HG02642 (cell line): ENCODE results near the gene HOXC12.

Source experiments
- ATAC-seq: cut with Tn5 transposase; IDR thresholded peaks from one replicate; pipeline ENCODE4 v1.9.1; 2021; ENCODE audit warnings: mild to moderate bottlenecking; ENCODE audit not compliant: unreplicated experiment, poor library complexity

Gene HOXC12

DNA sequence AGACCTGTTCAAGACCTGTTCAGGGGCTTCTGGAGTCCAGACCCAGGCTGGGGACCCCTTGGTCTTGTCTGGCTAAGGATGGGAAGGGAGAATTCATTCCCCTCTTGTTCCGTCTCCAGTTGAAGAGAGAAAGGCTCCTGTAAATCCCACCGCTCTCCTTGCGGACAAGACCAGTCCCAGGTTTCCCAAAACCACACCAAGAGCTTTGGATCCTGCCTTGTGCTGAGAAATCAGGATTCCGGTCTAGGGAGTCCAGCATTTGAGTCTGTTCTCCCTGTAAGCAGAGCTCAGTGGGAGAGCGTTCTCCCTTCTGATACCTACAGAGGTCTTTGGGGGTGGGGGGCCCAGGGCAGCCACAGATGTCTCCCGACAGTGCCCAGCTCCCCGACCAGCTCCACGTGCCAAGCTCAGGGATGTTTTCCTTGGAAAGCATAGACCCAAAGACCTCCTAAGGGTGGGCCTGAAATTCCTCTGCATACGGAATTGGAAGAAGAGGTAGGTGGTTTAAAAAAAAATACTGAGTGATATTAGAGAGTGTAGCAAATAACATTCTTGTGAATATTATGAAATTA, 14.2 kb upstream of the HOXC12 start:
- no peak for ATAC-seq

- ATAC-seq: no peak
These were observed 13.5 kb upstream of the HOXC12 start for GRCh38 chr12:53941187-53941586.

DNA sequence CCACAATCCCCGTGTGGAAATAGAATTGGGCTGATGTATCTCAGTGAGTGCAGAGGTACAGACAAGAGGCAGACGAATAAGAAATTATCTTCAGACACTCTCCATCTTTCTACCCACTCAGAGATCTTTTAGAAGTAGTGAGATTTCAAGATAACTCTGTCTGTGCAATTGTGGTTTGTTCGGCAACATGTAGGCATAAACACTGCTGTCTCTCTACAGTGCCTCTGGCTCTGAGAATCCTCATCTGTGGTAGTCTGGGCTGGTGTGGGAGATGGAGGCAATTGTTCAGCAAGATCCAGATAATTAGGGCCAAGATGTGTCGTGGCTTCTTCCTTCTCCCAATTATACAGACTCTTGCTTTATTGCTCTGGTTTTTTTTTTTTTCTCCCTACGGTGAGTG, 13.0 kb upstream of the HOXC12 start:
- no peak for ATAC-seq

- no peak for ATAC-seq
These were observed 12.2 kb upstream of the HOXC12 start for GRCh38 chr12:53942467-53942997.

GRCh38 chr12:53944209-53944608, 10.5 kb upstream of the HOXC12 start:
- ATAC-seq: no peak

- ATAC-seq: no peak
These were observed 9.5 kb upstream of the HOXC12 start for GRCh38 chr12:53944907-53945847.

GRCh38 chr12:53947743-53948142, 7.0 kb upstream of the HOXC12 start:
- no peak for ATAC-seq

GRCh38 chr12:53948650-53949593, 5.8 kb upstream of the HOXC12 start:
- no peak for ATAC-seq

- ATAC-seq: no peak
These were observed 4.9 kb upstream of the HOXC12 start for GRCh38 chr12:53949631-53950436.

DNA sequence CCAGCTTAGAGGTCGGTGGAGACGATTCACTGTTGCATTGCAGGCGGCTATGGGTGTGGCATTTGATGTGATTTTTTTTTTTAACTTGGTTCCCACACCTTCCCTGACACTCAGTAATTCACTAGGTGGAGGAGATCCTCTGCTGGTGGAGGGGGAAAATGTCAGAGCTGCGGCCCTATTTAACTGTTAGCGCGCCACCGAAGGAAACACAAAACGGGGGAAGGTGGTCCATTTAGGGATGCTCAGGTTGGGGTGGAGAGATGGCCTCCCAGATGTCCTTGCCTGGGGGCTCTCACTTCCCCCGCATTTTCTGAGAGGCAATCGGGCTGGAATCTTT, 4.3 kb upstream of the HOXC12 start:
- ATAC-seq: no peak

- no peak for ATAC-seq
These were observed 3.7 kb upstream of the HOXC12 start for GRCh38 chr12:53950789-53951576.

DNA sequence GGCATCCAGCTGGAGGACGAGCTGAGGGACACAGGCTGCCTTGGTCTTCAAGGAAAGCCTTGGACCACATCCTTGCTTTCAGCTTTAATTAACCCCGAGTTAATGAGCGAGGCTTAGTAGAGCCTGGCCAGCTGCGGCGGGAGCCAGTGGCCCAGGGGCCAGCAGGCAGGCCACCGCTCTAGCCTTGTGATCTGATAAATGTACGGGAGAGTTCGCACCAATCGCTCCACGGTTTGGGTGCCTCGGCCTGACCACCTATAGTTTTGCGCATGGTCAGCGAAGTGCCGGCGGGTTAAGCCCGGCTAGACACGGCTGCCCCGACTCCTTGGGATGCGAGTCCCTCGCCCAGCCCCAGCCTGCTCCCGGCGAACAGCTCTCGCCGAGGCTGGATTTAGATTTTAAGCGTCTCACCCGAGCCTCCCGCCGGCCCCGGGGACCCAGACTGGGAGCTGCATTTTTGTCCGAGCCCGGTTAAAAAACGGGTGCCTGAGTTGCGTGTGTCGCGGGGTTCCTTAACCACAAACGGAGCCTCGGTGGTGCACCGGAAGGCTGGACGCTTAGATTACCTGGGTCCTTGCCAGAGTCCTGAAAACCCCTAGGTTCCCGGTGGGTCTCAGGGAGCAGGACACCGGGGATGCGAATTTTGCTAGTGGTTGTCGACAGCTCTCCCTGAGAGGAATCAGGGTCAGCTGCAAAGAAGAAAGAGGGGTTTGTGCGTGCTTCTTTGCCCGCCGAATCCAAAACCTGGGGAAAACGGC, 2.9 kb upstream of the HOXC12 start:
- ATAC-seq: no peak

GRCh38 chr12:53952335-53952694, 2.4 kb upstream of the HOXC12 start:
- no peak for ATAC-seq

DNA sequence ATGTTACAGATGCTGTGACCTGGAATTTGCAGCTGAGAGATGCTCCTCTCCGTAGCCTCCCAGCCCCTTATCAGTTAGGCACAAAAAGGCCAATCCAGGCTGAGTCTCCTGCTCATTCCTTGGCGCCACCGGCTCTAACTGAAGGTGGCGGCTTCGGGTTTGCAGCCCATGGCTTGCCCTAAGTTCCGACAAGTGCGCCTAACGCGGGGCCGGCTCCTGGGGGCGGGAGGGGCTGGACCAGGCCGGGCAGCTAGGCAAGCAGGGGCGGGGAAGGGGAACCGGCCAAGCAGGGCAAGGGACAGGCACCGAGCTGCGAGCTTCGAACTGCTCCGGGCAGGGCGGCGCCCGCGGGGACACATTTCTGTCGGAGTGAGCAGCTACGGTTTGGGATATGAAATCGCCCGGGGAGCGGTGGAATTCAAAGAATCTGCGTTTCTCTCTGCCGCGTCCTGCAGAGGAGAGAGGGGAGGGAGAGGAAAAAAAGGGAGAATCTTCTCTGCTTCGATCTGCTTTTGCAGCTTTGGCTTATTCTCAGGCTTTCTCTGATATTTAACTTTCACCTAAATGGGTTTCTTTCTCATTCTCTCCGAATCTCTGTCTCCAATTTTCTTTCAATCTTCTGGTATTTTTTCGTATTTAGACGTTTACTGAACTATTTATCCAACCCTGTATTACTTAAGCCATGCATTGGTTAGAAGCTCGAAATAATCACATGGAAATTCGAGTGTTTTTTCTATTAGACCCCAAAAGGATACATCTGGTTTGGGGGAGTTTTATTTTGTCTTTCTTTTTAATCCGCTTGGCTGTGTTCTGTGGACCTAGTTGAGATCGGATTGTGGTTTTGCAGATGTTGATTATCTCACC, 1.6 kb upstream of the HOXC12 start:
- no peak for ATAC-seq

DNA sequence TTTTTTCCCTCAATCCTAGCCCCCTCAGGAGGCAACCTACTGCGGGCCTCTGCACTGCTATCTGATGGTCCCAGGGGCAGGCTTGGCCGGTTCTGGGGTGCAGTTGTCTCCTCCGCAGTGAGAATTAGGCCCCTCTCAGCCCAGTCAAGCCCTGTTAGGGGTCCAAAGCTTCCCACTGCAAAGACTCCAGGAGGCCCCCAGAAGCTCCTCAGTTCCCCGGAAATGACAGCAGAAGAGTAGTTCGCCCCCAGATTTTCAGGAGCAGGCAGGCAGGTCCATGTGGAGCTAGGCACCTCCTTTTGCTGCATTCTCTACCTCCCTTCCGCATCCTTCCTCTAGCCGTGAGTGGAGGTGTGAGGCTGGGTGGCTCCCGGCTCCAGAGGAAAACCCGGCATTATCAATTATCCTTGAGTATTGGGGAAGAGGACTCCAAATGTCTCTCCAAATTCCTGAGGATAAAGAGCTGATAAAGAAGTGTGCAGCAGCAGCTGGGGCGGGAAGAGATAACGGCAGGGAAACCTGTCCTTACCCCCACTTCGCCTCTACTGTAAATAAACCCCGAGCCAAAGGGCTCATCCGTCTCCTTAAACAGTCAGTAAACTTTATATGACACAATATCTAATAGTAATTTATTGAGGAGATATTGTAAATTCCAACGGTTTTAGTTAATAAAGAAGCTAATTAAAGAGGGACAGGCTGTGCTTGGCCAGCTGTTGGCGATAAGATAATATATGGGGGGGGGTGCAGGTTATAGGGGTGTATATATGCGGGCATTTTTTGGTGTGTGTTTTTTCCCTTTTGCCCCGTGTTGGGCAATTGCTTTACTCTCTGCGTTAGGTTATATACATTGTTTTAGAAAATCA, 641 bp upstream of the HOXC12 start:
- no peak for ATAC-seq

GRCh38 chr12:53955036-53955775, 503 bp downstream of the HOXC12 start:
- no peak for ATAC-seq
